HEK293 (cell line): ENCODE data around the gene GZF1.

Source experiments
- ZFHX2 ChIP-seq: fragments of 450-650 bp; formaldehyde crosslinking; conservative IDR thresholded peaks from 2 replicates; pipeline ENCODE4 v1.5.1; 2016; ENCODE audit warnings: missing biosample characterization, missing genetic modification characterization
- ZNF274 ChIP-seq, 2 experiments: fragments of 200-500 bp in 1 of 2; fragments of 450-650 bp in 1 of 2; sonication (Bioruptor generic) in 1 of 2; formaldehyde crosslinking in 1 of 2; IDR thresholded peaks; 2 replicates each; pipeline versions ENCODE4 v1.5.1 to v1.6.1; 2014 to 2016; ENCODE audit warnings: borderline replicate concordance in 1 of 2, inconsistent platforms in 1 of 2, low read length in 1 of 2, missing biosample characterization in 1 of 2, missing genetic modification characterization in 1 of 2
- TF ChIP-seq, protein P1 (sequence below): fragments of 450-650 bp; formaldehyde crosslinking; IDR thresholded peaks from 2 replicates; pipeline ENCODE4 v1.5.1; 2016; ENCODE audit warnings: missing biosample characterization, missing genetic modification characterization

GRCh38 chr20:23419657-23419994 is 57.6 kb downstream of the GZF1 start:
- TF ChIP-seq ZFHX2 (tag by site-specific recombination) (no peak), ZNF274 (IDR thresholded peaks at IDR 0.05; ENCODE audit: low read length) (no peak), ZNF274 (tag by site-specific recombination; IDR thresholded peaks at IDR 0.05; ENCODE audit: borderline replicate concordance) (no peak)
- TF ChIP-seq, protein P1, sequence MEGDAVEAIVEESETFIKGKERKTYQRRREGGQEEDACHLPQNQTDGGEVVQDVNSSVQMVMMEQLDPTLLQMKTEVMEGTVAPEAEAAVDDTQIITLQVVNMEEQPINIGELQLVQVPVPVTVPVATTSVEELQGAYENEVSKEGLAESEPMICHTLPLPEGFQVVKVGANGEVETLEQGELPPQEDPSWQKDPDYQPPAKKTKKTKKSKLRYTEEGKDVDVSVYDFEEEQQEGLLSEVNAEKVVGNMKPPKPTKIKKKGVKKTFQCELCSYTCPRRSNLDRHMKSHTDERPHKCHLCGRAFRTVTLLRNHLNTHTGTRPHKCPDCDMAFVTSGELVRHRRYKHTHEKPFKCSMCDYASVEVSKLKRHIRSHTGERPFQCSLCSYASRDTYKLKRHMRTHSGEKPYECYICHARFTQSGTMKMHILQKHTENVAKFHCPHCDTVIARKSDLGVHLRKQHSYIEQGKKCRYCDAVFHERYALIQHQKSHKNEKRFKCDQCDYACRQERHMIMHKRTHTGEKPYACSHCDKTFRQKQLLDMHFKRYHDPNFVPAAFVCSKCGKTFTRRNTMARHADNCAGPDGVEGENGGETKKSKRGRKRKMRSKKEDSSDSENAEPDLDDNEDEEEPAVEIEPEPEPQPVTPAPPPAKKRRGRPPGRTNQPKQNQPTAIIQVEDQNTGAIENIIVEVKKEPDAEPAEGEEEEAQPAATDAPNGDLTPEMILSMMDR (tag by site-specific recombination): no peak
